Upper lobe of left lung (tissue), 4 donors: Measurements from ENCODE around the gene ADM.

Source experiments
- CTCF ChIP-seq, 6 experiments: fragments of 450-650 bp in 4 of 6; fragments of 200-600 bp in 2 of 6; sonication (generic) in 2 of 6; IDR thresholded peaks; one replicate each; pipeline ENCODE4 v1.5.1; 2016 to 2019; ENCODE audit warnings: antibody characterized with exemption in 6 of 6
- POLR2A ChIP-seq, 4 donors: fragments of 450-650 bp; IDR thresholded peaks; one replicate each; pipeline ENCODE4 v1.5.1; 2016 to 2017; ENCODE audit warnings: antibody characterized with exemption in 4 of 4, mild to moderate bottlenecking in 2 of 4

GRCh38 chr11:10302359-10302743 is 2.5 kb upstream of the ADM start:
- TF ChIP-seq CTCF (IDR thresholded peaks at IDR 0.05) (no peak), POLR2A (IDR thresholded peaks at IDR 0.05) (no peak)
